OCI-LY3 (cell line): Measurements from ENCODE around the gene MMS22L.

ENCODE experiments used
- H2AFZ ChIP-seq: fragments of 200-600, 300-600 bp; shearing (Covaris generic); 2 replicates; pipeline ENCODE4 v1.6.0; 2014; ENCODE audit warnings: antibody characterized with exemption, low read depth, low read length
- H3K27ac ChIP-seq: fragments of 200-600, 300-600 bp; sonication (generic); 2 replicates; pipeline ENCODE4 v1.5.1; 2014; ENCODE audit warnings: mild to moderate bottlenecking, low read length, moderate library complexity, mixed read lengths
- H3K27me3 ChIP-seq: fragments of 200-600, 300-600 bp; sonication (generic); 2 replicates; pipeline ENCODE4 v1.6.1; 2014; ENCODE audit warnings: low read depth, low read length, mixed read lengths
- H3K36me3 ChIP-seq: fragments of 200-600, 300-600 bp; sonication (generic); replicated peaks from 2 replicates; pipeline ENCODE3; 2014; ENCODE audit warnings: low read depth, low read length, mixed read lengths
- H3K4me1 ChIP-seq: fragments of 300-600, 200-600 bp; sonication (generic); 2 replicates; pipeline ENCODE4 v1.6.1; 2014; ENCODE audit warnings: low read length, mixed read lengths
- H3K4me2 ChIP-seq: fragments of 200-600, 300-600 bp; sonication (generic); 2 replicates; pipeline ENCODE4 v1.6.1; 2014; ENCODE audit warnings: low read length, mixed read lengths
- H3K4me3 ChIP-seq: fragments of 300-600, 200-600 bp; sonication (generic); 2 replicates; pipeline ENCODE4 v1.5.1; 2014; ENCODE audit warnings: antibody characterized with exemption, mild to moderate bottlenecking, low read length, moderate library complexity
- H3K79me2 ChIP-seq: fragments of 300-600, 200-600 bp; shearing (Covaris generic); 2 replicates; pipeline ENCODE4 v1.6.1; 2014; ENCODE audit warnings: mild to moderate bottlenecking, low read length, mixed read lengths
- H3K9ac ChIP-seq: fragments of 300-600, 200-600 bp; shearing (Covaris generic); 2 replicates; pipeline ENCODE4 v1.6.0; 2014; ENCODE audit warnings: mild to moderate bottlenecking, low read length, moderate library complexity
- H3K9me3 ChIP-seq: fragments of 200-600, 300-600 bp; shearing (Covaris generic); 2 replicates; pipeline ENCODE4 v1.6.1; 2014; ENCODE audit warnings: low read length, mixed read lengths; ENCODE audit not compliant: insufficient read depth
- H4K20me1 ChIP-seq: fragments of 200-600, 300-600 bp; sonication (generic); 2 replicates; pipeline ENCODE4 v1.6.1; 2016; ENCODE audit warnings: low read length, mixed read lengths; ENCODE audit not compliant: insufficient read depth
- CTCF ChIP-seq: fragments of 200-600, 300-600 bp; sonication (generic); IDR thresholded peaks from 2 replicates; pipeline ENCODE4 v1.5.1; 2014; ENCODE audit warnings: antibody characterized with exemption, low read length, low read depth
- EZH2phosphoT487 ChIP-seq: fragments of 200-600 bp; shearing (Covaris generic); IDR thresholded peaks from 2 replicates; pipeline ENCODE4 v1.6.1; 2018; ENCODE audit warnings: antibody characterized with exemption, mixed run types, low read depth

MMS22L gene

GRCh38 chr6:97151601-97152000 lies 131.4 kb downstream of the MMS22L start:
- Histone ChIP-seq H3K79me2 (no peaks in the 10 kb centered on the region), H3K36me3 (peaks cover 7% of the 10 kb centered on the region), H3K9me3 (no peaks in the 10 kb centered on the region), H3K27ac (no peak overlapping the region), H3K4me2 (no peak overlapping the region), H2AFZ (no peak overlapping the region), H3K4me1 (peaks cover 3% of the 10 kb centered on the region; the same call in 1 of the 2 replicates), H3K27me3 (no peaks in the 10 kb centered on the region), H3K4me3 (no peak overlapping the region), H4K20me1 (no peaks in the 10 kb centered on the region), H3K9ac (no peak overlapping the region)
- TF ChIP-seq CTCF (no peak), EZH2phosphoT487 (no peak)

- no peak overlapping the region for H3K4me2 ChIP-seq
- peaks cover 7% of the 10 kb centered on the region for H3K36me3 ChIP-seq
- H3K9ac ChIP-seq = no peak overlapping the region
- H3K9me3 ChIP-seq = no peaks in the 10 kb centered on the region
- H4K20me1 ChIP-seq = no peaks in the 10 kb centered on the region
- no peaks in the 10 kb centered on the region for H3K79me2 ChIP-seq
- TF ChIP-seq EZH2phosphoT487 (no peak), CTCF (no peak)
- no peaks in the 10 kb centered on the region for H3K27me3 ChIP-seq
- no peak overlapping the region for H2AFZ ChIP-seq
- H3K27ac ChIP-seq = no peak overlapping the region
- H3K4me3 ChIP-seq = no peak overlapping the region
- H3K4me1 ChIP-seq = peaks cover 3% of the 10 kb centered on the region; the same call in 1 of the 2 replicates
Measured at GRCh38 chr6:97150932-97151331, 132.1 kb downstream of the MMS22L start.

- Histone ChIP-seq H3K9ac (no peak overlapping the region), H3K36me3 (peaks cover 7% of the 10 kb centered on the region), H3K9me3 (no peaks in the 10 kb centered on the region), H3K4me1 (peaks cover 3% of the 10 kb centered on the region; the same call in 1 of the 2 replicates), H3K4me2 (no peak overlapping the region), H2AFZ (no peak overlapping the region), H3K79me2 (no peaks in the 10 kb centered on the region), H3K27me3 (no peaks in the 10 kb centered on the region), H3K4me3 (no peak overlapping the region), H4K20me1 (no peaks in the 10 kb centered on the region), H3K27ac (no peak overlapping the region)
- TF ChIP-seq CTCF (no peak), EZH2phosphoT487 (no peak)
Measured at GRCh38 chr6:97147421-97147820, 135.6 kb downstream of the MMS22L start.

GRCh38 chr6:97145691-97146090 lies 137.3 kb downstream of the MMS22L start:
- Histone ChIP-seq H3K4me3 (no peak overlapping the region), H3K4me2 (no peak overlapping the region), H4K20me1 (no peaks in the 10 kb centered on the region), H3K9me3 (no peaks in the 10 kb centered on the region), H3K79me2 (no peaks in the 10 kb centered on the region), H3K9ac (no peak overlapping the region), H3K36me3 (no peaks in the 10 kb centered on the region), H2AFZ (no peak overlapping the region), H3K27me3 (no peaks in the 10 kb centered on the region), H3K4me1 (peaks cover 3% of the 10 kb centered on the region; the same call in 1 of the 2 replicates), H3K27ac (no peak overlapping the region)
- TF ChIP-seq CTCF = no peak
- TF ChIP-seq EZH2phosphoT487 = no peak
